Stimulated activated CD8-positive, alpha-beta memory T cell treated with anti-CD3 and anti-CD28 coated beads, Interleukin-15, amount 100 ng/mL, for 24 hours (primary cell): ENCODE data around the gene PPM1F.
"Not testable (repeated sequence)": the region's sequence is repeated elsewhere in the genome, so short reads cannot be mapped to it uniquely, and the experiment has no call there.

Experiments used
- DNase-seq: peaks from one replicate; pipeline ENCODE4 v3.0.0-alpha.2; 2020; ENCODE audit warnings: low read depth

Gene PPM1F

GRCh38 chr22:21940521-21940920 lies 12.1 kb downstream of the PPM1F start:
- DNase-seq: no peak

- DNase-seq: not testable (repeated sequence)
These were observed 12.7 kb downstream of the PPM1F start for GRCh38 chr22:21939935-21940334.

GRCh38 chr22:21939461-21939913 lies 13.2 kb downstream of the PPM1F start:
- DNase-seq: no peak

GRCh38 chr22:21938906-21939305 lies 13.7 kb downstream of the PPM1F start:
- no peak for DNase-seq

- peak; percentile 98 for DNase-seq
These were observed 14.4 kb downstream of the PPM1F start for GRCh38 chr22:21938071-21938822.

GRCh38 chr22:21937821-21938070 lies 14.9 kb downstream of the PPM1F start:
- DNase-seq: no peak

- no peak for DNase-seq
These were observed 15.4 kb downstream of the PPM1F start for GRCh38 chr22:21937041-21937820.

- no peak for DNase-seq
These were observed 16.4 kb downstream of the PPM1F start for GRCh38 chr22:21936151-21936775.

- no peak for DNase-seq
These were observed 18.7 kb downstream of the PPM1F start for GRCh38 chr22:21933910-21934309.

GRCh38 chr22:21933413-21933812 lies 19.2 kb downstream of the PPM1F start:
- DNase-seq: no peak

GRCh38 chr22:21932347-21932746 lies 20.3 kb downstream of the PPM1F start:
- no peak for DNase-seq

- no peak for DNase-seq
These were observed 21.6 kb downstream of the PPM1F start for GRCh38 chr22:21931056-21931455.

- DNase-seq: no peak
These were observed 23.4 kb downstream of the PPM1F start for GRCh38 chr22:21929253-21929652.

- DNase-seq: no peak
These were observed 24.6 kb downstream of the PPM1F start for GRCh38 chr22:21928048-21928447.

- no peak for DNase-seq
These were observed 25.3 kb downstream of the PPM1F start for GRCh38 chr22:21927174-21927823.

GRCh38 chr22:21926728-21927127 lies 25.9 kb downstream of the PPM1F start:
- DNase-seq: no peak

- DNase-seq: no peak
These were observed 29.5 kb downstream of the PPM1F start for GRCh38 chr22:21923163-21923561.

GRCh38 chr22:21922370-21923162 lies 30.1 kb downstream of the PPM1F start:
- DNase-seq: no peak

GRCh38 chr22:21921729-21922128 lies 30.9 kb downstream of the PPM1F start:
- DNase-seq: no peak

GRCh38 chr22:21921184-21921721 lies 31.4 kb downstream of the PPM1F start:
- no peak for DNase-seq

- DNase-seq: no peak
These were observed 32.1 kb downstream of the PPM1F start for GRCh38 chr22:21920341-21921183.
